HUES64 (cell line): ENCODE data around the gene ARMC6.

ENCODE experiments used
- H3K27ac ChIP-seq: 2 replicates; pipeline ENCODE4 v1.7.0; 2013; ENCODE audit warnings: low read depth, low read length, inconsistent platforms
- H3K27me3 ChIP-seq: 2 replicates; pipeline ENCODE4 v1.6.1; 2013; ENCODE audit warnings: mild to moderate bottlenecking, low read length; ENCODE audit not compliant: insufficient read depth
- H3K36me3 ChIP-seq: 2 replicates; pipeline ENCODE4 v1.6.1; 2013; ENCODE audit warnings: mild to moderate bottlenecking, low read length; ENCODE audit not compliant: insufficient read depth
- H3K4me1 ChIP-seq: 2 replicates; pipeline ENCODE4 v1.6.1; 2013; ENCODE audit warnings: mild to moderate bottlenecking, low read length, moderate library complexity; ENCODE audit not compliant: insufficient read depth
- H3K4me3 ChIP-seq: 2 replicates; pipeline ENCODE4 v1.5.1; 2013; ENCODE audit warnings: mild to moderate bottlenecking, low read length, moderate library complexity
- H3K9ac ChIP-seq: 2 replicates; pipeline ENCODE4 v1.6.1; 2013; ENCODE audit warnings: mild to moderate bottlenecking, low read depth, low read length
- H3K9me3 ChIP-seq: 2 replicates; pipeline ENCODE4 v1.6.1; 2013; ENCODE audit warnings: low read depth, low read length; ENCODE audit not compliant: insufficient read depth
- WGBS: fragments of 150-250, 120-280 bp; methylation state at CpG from one replicate; pipeline ENCODE4 v1.1.7; 2013; ENCODE audit warnings: missing lambda C conversion rate; 5-methylcytosine and 5-hydroxymethylcytosine counted together

The ARMC6 gene

DNA sequence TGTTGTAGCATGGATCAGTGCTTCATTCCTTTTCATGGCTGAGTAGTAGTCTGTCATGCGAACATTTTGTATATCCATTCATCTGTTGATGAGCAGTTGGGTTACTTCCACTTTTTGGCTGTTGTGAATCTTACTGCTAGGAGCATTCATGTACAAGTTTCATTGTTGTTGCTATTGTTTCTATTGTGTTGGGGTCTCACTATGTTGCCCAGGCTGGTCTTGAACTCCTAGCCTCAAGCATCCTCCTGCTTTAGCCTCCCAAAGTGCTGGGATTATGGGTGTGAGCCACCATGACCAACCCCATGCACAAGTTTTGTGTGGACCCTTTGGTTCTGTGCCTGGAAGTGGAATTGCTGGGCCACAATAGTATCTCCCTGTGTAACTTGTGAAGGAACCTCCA is 46.2 kb downstream of the ARMC6 start:
- Histone ChIP-seq H3K9me3 (no peaks in the 10 kb centered on the region), H3K27me3 (peaks cover 11% of the 10 kb centered on the region), H3K4me3 (no peak overlapping the region), H3K27ac (no peak overlapping the region), H3K9ac (no peak overlapping the region), H3K36me3 (no peaks in the 10 kb centered on the region), H3K4me1 (no peaks in the 10 kb centered on the region)
- WGBS, result 95% methylated on average over 1 of the region's 1 CpG

DNA sequence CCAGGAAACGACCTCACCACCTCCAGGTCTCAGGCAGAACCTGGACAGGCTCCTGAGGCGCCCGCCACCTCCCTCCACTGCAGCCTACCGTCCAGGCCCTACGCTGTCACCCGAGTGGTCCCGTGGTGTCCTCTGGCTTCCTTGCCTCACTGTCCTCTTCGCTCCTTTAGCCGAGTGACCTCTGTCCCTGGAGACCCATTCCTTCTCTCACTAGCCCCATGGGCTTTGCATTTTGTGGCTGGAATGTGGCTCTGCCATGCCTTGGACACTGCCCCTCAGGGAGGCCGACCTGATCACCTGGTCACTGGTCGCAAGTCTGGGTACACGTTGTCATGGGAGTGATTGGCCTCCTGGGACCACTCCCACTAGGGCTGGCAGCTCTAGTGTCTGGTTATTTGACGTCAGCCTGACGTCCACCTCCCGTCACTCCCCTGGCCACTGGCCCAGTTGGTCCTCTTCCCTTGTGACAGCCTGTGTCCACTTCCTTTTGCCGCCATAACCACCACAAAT is 48.3 kb downstream of the ARMC6 start:
- no peaks in the 10 kb centered on the region for H3K9me3 ChIP-seq
- no peaks in the 10 kb centered on the region for H3K36me3 ChIP-seq
- H3K4me1 ChIP-seq, result no peaks in the 10 kb centered on the region
- no peak overlapping the region for H3K27ac ChIP-seq
- 86% methylated on average over 16 of the region's 16 CpGs for WGBS
- peaks cover 2% of the 10 kb centered on the region for H3K27me3 ChIP-seq
- no peak overlapping the region for H3K9ac ChIP-seq
- no peak overlapping the region for H3K4me3 ChIP-seq

DNA sequence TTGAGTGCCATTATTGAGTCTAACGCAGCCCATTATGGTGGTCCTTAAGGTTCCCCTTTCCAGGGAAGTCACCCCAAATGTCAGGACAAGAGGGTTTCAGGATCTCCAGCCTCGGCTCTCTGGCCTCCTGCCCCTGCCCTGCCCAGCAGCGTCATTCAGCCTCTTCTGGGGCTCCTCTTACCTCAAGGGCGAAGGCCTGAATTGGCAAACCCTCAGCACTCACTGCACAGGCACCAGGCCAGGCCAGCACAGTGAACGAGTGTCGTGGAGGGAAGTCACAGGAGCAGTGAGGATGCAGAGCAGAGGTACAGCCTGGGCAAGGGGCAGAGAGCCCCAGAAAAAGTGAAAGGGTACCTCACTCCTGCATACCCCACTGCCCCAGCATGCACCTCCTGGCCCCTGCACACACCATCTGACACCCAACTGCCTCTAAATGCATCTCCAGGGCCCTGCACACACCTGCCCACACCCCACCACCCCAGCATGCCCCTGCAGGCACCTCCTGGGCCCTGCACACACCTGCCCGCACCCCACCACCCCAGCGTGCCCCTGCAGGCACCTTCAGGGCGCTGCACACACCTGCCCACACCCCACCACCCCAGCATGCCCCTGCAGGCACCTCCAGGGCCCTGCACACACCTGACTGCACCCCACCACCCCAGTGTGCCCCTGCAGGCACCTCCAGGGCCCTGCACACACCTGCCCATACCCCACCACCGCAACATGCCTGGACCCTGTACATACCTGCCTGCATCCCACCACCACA is 50.2 kb downstream of the ARMC6 start:
- Histone ChIP-seq H3K36me3 (no peaks in the 10 kb centered on the region), H3K4me1 (no peaks in the 10 kb centered on the region), H3K27me3 (no peaks in the 10 kb centered on the region), H3K9me3 (no peaks in the 10 kb centered on the region), H3K9ac (no peak overlapping the region), H3K27ac (no peak overlapping the region), H3K4me3 (no peak overlapping the region)
- 90% methylated on average over 10 of the region's 10 CpGs for WGBS

DNA sequence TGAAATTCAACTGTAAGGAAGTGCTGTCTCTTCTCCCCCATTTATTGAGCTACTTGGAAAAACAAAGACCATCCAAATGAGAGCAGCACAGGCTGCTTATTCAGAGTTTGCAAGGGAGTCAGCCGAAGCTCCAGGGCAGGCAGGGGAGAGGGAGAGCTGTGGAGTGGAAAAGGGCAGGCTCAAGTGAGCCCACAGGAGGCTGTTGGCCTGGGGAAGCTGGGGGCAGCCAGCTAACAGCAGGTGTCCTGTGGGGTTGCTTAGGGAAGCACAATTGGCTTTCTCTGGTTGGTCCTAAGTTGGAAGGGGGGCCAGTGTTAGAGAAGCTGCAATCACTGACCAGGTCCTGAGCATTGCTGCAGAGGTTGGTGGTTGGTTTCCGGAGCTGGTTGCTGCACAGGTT is 54.3 kb downstream of the ARMC6 start:
- 68% methylated on average over 2 of the region's 2 CpGs for WGBS
- Histone ChIP-seq H3K4me3 (no peak overlapping the region), H3K27me3 (no peaks in the 10 kb centered on the region), H3K27ac (no peak overlapping the region), H3K4me1 (peaks cover 12% of the 10 kb centered on the region; the same call in 1 of the 2 replicates), H3K36me3 (no peaks in the 10 kb centered on the region), H3K9me3 (no peaks in the 10 kb centered on the region), H3K9ac (no peak overlapping the region)

DNA sequence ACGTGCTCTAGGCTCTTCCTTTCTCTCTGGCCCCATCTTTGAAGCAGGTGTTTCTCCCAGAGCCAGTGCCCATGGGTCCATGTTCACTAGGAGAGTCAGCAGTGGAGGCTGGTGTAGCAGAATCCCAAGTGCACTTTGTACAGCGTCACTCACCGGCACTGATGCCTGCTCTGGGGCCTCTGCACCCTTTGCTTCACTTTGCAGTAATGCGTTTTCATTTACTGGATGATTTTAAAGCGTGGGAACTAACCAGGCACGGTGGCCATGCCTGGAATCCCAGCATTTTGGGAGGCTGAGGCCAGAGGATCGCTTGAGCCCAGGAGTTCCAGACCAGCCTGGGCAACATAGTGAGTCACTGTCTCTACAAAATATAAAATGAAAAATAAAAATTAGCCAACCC is 61.1 kb downstream of the ARMC6 start:
- Histone ChIP-seq H3K9ac (no peak overlapping the region), H3K9me3 (no peaks in the 10 kb centered on the region), H3K36me3 (no peaks in the 10 kb centered on the region), H3K27ac (no peak overlapping the region), H3K4me1 (peaks cover 12% of the 10 kb centered on the region; the same call in 1 of the 2 replicates), H3K4me3 (no peak overlapping the region), H3K27me3 (no peaks in the 10 kb centered on the region)
- WGBS, result 91% methylated on average over 7 of the region's 7 CpGs

DNA sequence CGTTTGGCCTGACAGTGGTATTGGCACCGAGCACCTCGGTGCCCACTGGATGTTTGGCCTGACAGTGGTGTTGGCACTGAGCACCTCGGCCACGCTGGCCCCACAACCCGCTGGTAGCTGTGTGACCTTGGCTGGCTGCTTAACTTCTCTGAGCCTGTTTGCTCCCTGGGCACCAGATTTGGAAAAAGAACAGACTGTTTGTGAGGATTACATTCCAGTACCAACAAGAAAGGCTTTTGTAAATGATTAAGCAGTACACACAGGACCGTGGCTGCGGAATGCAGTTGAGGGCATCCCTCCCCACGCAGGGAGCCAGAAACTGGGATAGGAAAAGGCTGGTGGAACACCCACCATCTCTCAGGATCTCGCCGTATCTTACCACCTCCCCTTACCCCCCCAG is 62.3 kb downstream of the ARMC6 start:
- Histone ChIP-seq H3K27me3 (no peaks in the 10 kb centered on the region), H3K9ac (no peak overlapping the region), H3K36me3 (no peaks in the 10 kb centered on the region), H3K27ac (no peak overlapping the region), H3K4me3 (no peak overlapping the region), H3K4me1 (peaks cover 3% of the 10 kb centered on the region; the same call in 1 of the 2 replicates), H3K9me3 (no peaks in the 10 kb centered on the region)
- 87% methylated on average over 9 of the region's 11 CpGs for WGBS

DNA sequence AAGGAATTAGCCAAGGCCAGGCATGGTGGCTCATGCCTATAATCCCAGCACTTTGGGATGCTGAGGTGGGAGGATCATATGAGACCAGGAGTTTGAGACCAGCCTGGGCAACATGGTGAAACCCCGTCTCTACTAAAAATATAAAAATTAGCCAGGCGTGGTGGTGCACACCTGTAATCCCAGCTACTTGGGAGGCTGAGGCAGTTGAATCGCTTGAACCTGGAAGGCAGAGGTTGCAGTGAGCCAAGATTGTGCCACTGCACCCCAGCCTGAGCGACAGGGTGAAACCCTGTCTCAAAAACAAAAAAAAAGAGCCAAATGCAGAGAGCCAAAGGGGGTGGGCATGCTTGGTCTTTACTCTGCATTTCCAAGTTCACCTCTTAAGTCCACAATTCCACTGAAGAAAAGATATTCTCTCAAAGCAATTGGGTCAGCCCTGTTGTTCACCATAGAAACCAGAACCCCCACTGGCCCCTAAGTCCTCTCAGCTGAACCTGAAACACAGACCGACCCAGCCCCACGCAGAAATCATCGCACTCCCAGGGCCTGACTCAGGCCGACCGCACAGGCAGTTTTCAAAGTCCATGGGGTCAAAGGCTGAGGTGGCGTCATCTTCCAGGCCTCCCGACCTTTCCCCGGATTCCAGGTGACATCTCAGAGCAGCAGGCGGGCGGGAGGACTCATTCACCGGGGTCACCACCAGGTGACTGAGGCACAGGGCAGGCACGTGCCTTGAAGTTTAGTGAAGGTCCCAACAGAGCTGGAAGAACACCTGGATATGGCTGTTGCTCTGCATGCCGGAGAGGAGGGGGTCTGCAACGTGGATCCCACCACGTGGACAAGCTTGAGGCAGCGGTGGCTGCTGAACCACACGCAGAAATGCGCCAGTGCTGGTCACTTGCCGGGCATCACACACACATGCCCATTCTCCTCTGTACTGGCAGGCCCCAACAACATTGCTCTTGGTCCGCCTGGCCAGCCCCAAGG is 63.5 kb downstream of the ARMC6 start:
- 93% methylated on average over 24 of the region's 24 CpGs for WGBS
- Histone ChIP-seq H3K27ac (no peak overlapping the region), H3K4me1 (no peaks in the 10 kb centered on the region), H3K27me3 (no peaks in the 10 kb centered on the region), H3K4me3 (no peak overlapping the region), H3K9ac (no peak overlapping the region), H3K36me3 (no peaks in the 10 kb centered on the region), H3K9me3 (no peaks in the 10 kb centered on the region)

DNA sequence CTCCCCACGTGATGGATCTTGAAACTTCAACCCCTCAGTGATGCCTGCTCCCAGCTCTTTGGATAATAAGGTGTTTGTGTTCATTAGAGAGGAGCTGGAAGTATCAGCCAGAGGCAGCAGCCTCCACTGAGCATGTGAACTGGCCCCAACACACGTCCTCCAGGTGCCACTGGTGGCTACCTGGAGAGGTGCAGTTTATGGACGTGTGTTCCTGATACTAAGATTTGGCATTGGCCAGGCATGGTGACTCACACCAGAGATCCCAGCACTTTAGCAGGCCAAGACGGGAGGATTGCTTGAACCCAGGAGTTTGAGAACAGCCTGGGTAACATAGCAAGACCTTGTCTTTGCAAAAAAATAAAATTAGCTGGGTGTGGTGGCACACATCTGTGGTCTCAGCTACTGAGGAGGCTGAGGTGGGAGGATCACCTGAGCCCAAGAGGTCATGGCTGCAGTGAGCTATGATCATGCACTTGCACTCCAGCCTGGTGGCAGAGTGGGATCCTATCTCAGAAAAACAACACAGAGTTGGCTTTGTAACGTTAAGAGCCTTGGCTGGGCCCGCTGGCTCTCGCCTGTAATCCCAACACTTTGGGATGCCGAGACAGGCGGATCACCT is 64.8 kb downstream of the ARMC6 start:
- H3K27me3 ChIP-seq, result no peaks in the 10 kb centered on the region
- H3K4me3 ChIP-seq, result no peak overlapping the region
- H3K27ac ChIP-seq, result no peak overlapping the region
- no peaks in the 10 kb centered on the region for H3K4me1 ChIP-seq
- H3K9me3 ChIP-seq, result no peaks in the 10 kb centered on the region
- WGBS, result 86% methylated on average over 9 of the region's 9 CpGs
- H3K36me3 ChIP-seq, result no peaks in the 10 kb centered on the region
- H3K9ac ChIP-seq, result no peak overlapping the region

DNA sequence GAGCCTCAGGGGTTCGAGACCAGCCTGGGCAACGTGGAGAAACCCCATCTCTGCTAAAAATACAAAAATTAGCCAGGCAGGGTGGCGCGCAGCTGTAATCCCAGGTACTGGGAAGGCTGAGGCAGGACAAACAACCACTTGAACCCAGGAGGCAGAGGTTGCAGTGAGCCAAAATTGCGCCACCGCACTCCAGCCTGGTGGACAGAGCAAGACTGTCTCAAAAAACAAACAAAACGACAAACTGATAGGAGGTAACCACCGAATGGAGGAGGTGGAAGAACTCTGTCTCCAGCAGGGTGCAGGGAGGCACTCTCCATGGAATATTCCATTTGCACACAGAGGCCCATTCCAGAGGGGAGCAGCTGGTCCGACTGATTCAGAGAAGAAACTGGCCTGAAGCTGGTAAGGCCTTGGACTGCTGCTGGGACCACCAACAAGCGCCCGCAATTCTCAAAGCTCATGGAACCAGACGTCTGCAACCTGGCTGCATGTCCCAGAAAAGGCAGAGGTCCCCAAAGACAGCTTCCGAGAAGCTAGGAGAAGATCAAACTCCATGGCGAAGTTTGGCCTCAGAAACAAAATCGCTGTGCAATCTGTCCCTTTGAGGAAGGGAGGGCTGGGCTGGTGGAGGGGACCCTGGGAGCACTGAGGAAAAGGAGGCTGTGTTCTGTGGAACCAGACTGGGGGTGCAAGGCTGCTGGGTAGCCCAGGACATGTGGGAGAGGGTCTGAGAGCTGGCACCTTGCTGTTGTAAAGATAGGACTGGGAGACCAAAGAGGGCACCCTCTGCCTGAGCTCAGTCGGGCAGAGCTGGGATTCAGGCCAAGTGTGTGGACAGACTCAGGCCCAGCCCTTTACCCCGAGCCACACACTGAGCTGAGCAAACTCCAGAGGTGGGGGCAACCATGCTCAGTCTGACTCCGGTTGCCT is 65.6 kb downstream of the ARMC6 start:
- Histone ChIP-seq H3K27me3 (no peaks in the 10 kb centered on the region), H3K27ac (no peak overlapping the region), H3K4me1 (no peaks in the 10 kb centered on the region), H3K9ac (no peak overlapping the region), H3K4me3 (no peak overlapping the region), H3K36me3 (no peaks in the 10 kb centered on the region), H3K9me3 (no peaks in the 10 kb centered on the region)
- whole genome bisulfite sequencing, result 91% methylated on average over 18 of the region's 18 CpGs

DNA sequence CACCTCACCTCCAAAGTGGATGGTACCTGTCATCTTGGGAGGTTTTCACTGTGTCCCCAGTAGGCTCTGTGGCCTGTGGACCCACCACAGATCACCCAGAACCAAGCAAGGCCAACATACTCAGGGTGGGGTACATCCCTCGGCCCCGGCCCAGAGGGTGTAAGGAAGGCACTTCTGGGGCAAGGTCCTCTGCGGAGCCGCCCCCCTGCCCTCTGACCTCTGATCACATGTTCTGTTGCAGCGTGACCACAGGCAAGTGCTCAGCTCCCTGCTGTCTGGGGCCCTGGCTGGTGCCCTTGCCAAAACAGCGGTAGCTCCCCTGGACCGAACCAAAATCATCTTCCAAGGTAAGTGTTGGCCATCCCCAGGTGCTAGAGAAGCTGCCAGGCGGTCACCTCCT is 68.1 kb downstream of the ARMC6 start:
- WGBS, result 95% methylated on average over 7 of the region's 8 CpGs
- H3K27me3 ChIP-seq, result no peaks in the 10 kb centered on the region
- no peaks in the 10 kb centered on the region for H3K9me3 ChIP-seq
- no peak overlapping the region for H3K4me3 ChIP-seq
- H3K27ac ChIP-seq, result no peak overlapping the region
- no peak overlapping the region for H3K9ac ChIP-seq
- peaks cover 4% of the 10 kb centered on the region; the same call in 1 of the 2 replicates for H3K4me1 ChIP-seq
- no peaks in the 10 kb centered on the region for H3K36me3 ChIP-seq
